ENCODE measurements around the gene ZC3H11A.

The ZC3H11A gene

DNA sequence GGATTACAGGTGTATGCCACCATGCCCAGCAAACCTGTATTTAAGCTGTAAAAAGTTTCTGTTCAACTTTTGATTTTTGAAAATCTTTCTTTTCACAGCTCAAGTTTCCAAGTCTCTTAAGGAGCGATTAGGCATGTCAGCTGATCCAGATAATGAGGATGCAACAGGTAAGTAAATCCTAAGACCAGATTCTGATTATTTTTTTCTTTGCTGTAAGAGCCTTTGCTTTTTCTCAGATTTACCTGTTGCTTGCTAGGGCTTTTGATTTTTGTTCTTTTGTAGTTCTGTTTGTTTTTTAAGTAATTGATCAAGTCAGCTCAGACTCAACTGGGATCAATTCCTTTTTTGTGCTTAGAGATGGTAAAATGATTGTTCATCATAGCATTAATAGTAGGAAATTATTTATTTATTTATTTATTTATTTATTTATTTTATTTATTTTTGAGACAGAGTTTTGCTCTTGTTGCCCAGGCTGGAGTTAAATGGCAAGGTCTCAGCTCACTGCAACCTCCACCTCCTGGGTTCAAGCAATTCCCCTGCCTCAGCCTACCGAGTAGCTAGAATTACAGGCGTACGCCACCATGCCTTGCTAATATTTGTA lies 44.9 kb downstream of the ZC3H11A start:
- DNase-seq (ENCODE audit: low read depth in 2 of 2), result no peak

- no peak for DNase-seq (ENCODE audit: low read depth in 2 of 2)
Measured at GRCh38 chr1:203842559-203842876, 47.1 kb downstream of the ZC3H11A start.

DNA sequence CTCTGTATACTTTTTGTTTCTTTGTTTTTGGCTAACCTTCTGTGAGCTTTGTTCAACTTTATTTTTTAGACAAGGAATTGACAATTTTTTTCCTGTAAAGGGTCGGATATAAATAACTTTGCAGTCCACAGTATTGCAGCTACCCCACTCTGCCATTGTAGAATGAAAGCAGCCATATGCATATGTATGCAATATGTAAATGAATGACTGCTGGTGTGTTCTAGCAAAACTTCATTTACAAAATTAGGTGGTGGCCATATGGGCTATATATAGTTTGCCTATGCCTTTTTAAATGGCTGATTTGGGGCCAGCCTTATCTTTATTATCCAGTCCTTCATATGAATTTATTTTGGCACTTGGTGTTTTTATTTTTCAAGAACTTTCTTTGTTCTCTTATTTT lies 48.0 kb downstream of the ZC3H11A start:
- no peak for DNase-seq (ENCODE audit: low read depth in 2 of 2)

All from stimulated activated CD8-positive, alpha-beta memory T cell treated with anti-CD3 and anti-CD28 coated beads, Interleukin-2, amount 100 ng/mL, for 48 hours (primary cell).